Measurements from ENCODE around the gene ITPRIP. TPM values are rescaled to one million over a fixed set of nuclear protein-coding genes. Genes with fewer than 3 reads are reported as not detected.

ITPRIP gene
- total and polyA plus RNA-seq, 10 donors, result 7.2 to 37.8 (median 28.2) TPM

- peaks cover 0 to 4% (median 0%) of the 10 kb centered on the region in 8 donors for H3K9me3 ChIP-seq
- peak in 2 of 3 donors; percentile 60 to 61 for TF ChIP-seq POLR2AphosphoS5 (IDR thresholded peaks at IDR 0.05)
- TF ChIP-seq POLR2A (IDR thresholded peaks at IDR 0.05), result no peak
- WGBS, 5 donors, result 55 to 74% (median 71%) methylated on average over 6 to 7 of the region's 7 CpGs
- no peak for DNase-seq
- peak overlapping the region in 7 of 8 donors; percentile 54 to 76 (median 60) for H3K27ac ChIP-seq
- peaks cover 5 to 53% (median 26%) of the 10 kb centered on the region in 6 donors for H3K4me1 ChIP-seq
- H3K4me3 ChIP-seq, result no peak overlapping the region
- H3K36me3 ChIP-seq, result no peaks in the 10 kb centered on the region
- H3K27me3 ChIP-seq (replicated peaks in 1 of 7), result peaks cover 0 to 16% (median 0%) of the 10 kb centered on the region in 7 donors
- intact Hi-C loops (cut with DNase I; ENCODE audit: low total_unique reads), result no loop called here
Observed at GRCh38 chr10:104300736-104301292, 37.5 kb downstream of the ITPRIP start.

DNA sequence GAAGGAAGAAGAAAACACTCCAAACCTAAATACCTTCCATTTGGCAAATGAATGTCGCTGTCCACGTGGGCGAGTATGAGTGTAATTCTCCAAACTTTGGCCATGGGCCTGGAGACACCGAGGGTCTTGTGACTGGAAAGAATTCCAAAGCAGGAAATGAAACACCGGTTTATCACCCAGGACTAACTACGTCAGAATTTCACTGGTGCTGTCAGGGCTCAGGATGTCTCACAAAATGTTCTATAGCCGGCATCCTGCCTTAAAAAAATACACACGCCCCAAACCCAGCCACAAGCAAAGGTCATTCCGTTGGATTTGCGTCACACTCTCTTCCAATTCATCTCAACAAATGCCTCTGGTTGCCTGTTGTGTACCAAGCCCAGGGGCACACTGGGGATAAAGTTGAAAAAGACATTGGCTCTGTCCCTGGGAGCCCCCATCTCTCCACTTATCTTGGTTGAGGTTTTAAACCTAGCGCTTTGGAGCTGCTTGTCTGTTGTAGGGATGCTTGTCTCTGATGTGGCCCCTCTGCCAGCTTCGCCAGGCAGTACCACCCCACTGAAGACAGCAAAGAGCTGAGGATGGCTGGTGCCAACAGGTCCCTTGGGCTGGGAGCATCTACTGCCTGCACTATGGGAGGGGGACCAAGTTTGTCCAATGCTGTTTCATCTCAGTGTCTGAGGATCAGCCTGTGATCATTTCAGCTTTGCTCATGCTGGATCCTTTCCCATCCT, 38.1 kb downstream of the ITPRIP start:
- intact Hi-C loops (cut with DNase I; ENCODE audit: low total_unique reads), result no loop called here

DNA sequence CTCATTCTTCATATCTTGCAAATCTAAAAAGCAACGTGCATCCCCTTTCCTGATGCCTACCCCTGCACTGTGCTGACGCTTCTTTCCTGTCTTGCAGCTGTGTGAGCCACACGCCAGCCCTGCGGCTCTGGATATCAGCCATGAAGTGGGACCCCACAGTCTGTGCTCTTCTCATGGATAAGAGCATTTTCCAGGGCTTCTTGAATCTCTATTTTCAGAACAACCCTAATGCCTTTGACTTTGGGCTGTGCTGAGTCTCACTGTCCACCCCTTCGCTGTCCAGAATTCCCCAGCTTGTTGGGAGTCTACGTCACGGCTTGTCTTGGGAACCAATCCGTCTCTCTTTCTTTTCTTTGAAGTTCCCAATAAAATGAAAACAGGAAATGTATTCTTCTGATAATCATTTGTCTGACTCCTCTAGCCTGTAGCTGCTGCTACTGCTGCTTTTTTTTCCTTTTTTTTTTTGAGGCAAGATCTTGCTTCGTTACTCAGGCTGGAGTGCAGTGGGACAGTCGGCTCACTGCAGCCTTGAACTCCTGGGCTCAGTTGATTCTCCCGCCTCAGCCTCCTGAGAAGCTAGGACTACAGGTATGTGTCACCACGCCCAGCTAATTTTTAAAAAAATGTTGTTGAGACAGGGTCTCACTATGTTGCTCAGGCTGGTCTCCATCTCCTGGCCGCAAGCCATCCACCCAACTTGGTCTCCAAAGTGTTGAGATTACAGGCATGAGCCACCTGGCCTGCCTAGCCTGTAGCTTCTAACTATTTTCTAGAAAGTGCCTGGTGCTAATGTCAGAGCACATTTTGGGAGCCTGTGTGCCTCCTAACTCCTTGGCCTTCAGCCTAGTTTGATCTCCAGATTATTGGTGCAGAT, 39.0 kb downstream of the ITPRIP start:
- WGBS, 5 donors, result 52 to 59% (median 55%) methylated on average over 13 of the region's 13 CpGs
- H3K27ac ChIP-seq, result peak overlapping the region in 7 of 8 donors; percentile 5 to 76 (median 61)
- no peak overlapping the region for H3K4me3 ChIP-seq
- no peak for DNase-seq
- no peaks in the 10 kb centered on the region for H3K36me3 ChIP-seq
- H3K27me3 ChIP-seq (replicated peaks in 1 of 7), result peaks cover 0 to 16% (median 0%) of the 10 kb centered on the region in 7 donors
- TF ChIP-seq, protein P1, sequence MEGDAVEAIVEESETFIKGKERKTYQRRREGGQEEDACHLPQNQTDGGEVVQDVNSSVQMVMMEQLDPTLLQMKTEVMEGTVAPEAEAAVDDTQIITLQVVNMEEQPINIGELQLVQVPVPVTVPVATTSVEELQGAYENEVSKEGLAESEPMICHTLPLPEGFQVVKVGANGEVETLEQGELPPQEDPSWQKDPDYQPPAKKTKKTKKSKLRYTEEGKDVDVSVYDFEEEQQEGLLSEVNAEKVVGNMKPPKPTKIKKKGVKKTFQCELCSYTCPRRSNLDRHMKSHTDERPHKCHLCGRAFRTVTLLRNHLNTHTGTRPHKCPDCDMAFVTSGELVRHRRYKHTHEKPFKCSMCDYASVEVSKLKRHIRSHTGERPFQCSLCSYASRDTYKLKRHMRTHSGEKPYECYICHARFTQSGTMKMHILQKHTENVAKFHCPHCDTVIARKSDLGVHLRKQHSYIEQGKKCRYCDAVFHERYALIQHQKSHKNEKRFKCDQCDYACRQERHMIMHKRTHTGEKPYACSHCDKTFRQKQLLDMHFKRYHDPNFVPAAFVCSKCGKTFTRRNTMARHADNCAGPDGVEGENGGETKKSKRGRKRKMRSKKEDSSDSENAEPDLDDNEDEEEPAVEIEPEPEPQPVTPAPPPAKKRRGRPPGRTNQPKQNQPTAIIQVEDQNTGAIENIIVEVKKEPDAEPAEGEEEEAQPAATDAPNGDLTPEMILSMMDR (IDR thresholded peaks at IDR 0.05 in 8 of 11, conservative IDR thresholded peaks at IDR 0.05 in 3 of 11), result no peak
- TF ChIP-seq POLR2AphosphoS5 (IDR thresholded peaks at IDR 0.05), result peak in 1 of 3 donors; percentile 37
- H3K4me1 ChIP-seq, result peaks cover 0 to 37% (median 15%) of the 10 kb centered on the region in 6 donors
- H3K9me3 ChIP-seq, result peaks cover 0 to 4% (median 0%) of the 10 kb centered on the region in 8 donors
- intact Hi-C loops (cut with DNase I; ENCODE audit: low total_unique reads), result no loop called here

More for the DNA sequence above, 38.1 kb downstream of the ITPRIP start:
- WGBS, 5 donors, result 70 to 78% (median 76%) methylated on average over 12 of the region's 12 CpGs
- H3K4me1 ChIP-seq, result peaks cover 0 to 46% (median 21%) of the 10 kb centered on the region in 6 donors
- H3K4me3 ChIP-seq, result no peak overlapping the region
- peaks cover 0 to 4% (median 0%) of the 10 kb centered on the region in 8 donors for H3K9me3 ChIP-seq
- H3K27me3 ChIP-seq (replicated peaks in 1 of 7), result peaks cover 0 to 16% (median 0%) of the 10 kb centered on the region in 7 donors
- TF ChIP-seq POLR2A (IDR thresholded peaks at IDR 0.05), result no peak
- TF ChIP-seq POLR2AphosphoS5 (IDR thresholded peaks at IDR 0.05), result peak in 1 of 3 donors; percentile 56
- no peak for DNase-seq
- no peaks in the 10 kb centered on the region for H3K36me3 ChIP-seq
- peak overlapping the region in 7 of 8 donors; percentile 54 to 76 (median 61) for H3K27ac ChIP-seq

DNA sequence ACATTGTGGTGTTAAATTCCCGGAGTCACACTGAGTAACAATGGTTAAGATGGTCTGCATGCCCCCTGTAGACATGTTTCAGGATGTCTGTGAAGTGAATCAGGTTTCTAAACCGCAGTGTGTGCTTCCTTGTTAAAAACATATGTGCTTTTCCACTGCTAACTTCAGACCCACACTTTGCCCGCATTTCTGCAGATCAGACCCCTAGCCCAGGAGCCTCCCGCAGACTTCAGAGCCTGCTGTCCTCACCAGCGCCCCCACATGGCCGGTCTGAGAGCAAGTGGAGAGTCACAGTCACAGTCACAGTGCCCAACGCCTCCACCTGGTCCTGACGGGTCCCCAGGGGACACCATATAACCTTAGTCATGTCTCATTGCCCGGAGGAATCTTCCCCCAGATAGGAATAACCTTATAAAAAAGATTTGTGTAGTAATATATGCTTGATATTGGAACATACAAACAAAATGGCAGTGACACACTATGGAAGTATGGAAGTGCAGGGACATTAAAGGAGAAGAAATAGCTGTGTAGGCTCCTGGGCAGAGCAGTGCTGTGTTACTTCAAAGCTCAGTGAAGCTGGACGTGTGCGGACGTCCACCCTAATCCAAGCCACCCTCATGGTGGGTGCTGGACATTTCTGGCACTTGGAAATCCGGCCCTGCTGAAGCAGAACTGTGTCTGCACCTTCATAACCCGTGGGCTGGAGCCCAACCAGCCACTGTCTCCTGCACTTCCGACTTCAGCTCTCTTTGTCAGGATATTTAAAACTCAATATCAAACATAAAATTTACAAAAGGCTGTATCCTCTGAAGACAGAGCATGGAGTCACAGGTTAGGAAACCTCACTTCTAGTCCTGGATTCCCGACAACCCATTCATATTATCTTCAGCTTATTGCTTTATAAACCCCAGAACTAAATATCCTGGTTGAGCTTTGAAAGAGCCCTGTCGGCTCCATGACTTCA, 40.3 kb downstream of the ITPRIP start:
- no peak for DNase-seq

More for the DNA sequence above, 40.3 kb downstream of the ITPRIP start:
- Histone ChIP-seq H3K36me3 (no peaks in the 10 kb centered on the region), H3K4me3 (no peak overlapping the region), H3K27ac (peak overlapping the region in 2 of 8 donors; percentile 11 to 76), H3K4me1 (peaks cover 0 to 35% (median 16%) of the 10 kb centered on the region in 6 donors), H3K9me3 (peaks cover 0 to 4% (median 0%) of the 10 kb centered on the region in 8 donors), H3K27me3 (replicated peaks in 1 of 7) (peaks cover 0 to 16% (median 0%) of the 10 kb centered on the region in 7 donors)
- intact Hi-C loops (cut with DNase I; ENCODE audit: low total_unique reads), result no loop called here
- 57 to 75% (median 69%) methylated on average over 17 of the region's 17 CpGs for WGBS, 5 donors
- TF ChIP-seq, protein P1 (IDR thresholded peaks at IDR 0.05 in 8 of 11, conservative IDR thresholded peaks at IDR 0.05 in 3 of 11), result peak in 5 of 11 experiments; percentile 9 to 37 (median 14)
- TF ChIP-seq POLR2A (IDR thresholded peaks at IDR 0.05), result no peak

Data from spleen (tissue), 11 donors.